ENCODE data around the gene SMIM32.

Gene SMIM32

DNA sequence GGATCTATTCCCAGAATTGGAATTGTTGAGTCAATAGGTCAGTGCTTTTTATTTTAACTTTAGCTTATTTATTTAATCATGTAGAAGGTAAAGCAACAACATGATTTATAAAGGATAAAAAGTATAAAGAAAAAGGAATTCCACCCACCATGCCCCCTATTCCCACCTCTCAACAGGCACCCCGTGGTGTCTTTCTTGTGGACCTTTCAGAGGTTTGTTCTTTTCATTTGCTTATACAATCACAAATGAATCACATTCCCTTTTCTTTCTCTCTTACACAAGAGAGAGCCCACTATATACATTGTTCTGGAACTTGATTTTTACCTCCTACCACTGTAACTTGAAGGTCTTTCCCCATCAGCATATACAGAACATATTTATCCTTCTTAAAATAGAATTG lies 37.2 kb upstream of the SMIM32 start:
- no peak overlapping the region for H3K9ac ChIP-seq (ENCODE audit: low read length)
- no peaks in the 10 kb centered on the region for H3K4me1 ChIP-seq (ENCODE audit: low read length)
- no peaks in the 10 kb centered on the region for H3K36me3 ChIP-seq (replicated peaks; ENCODE audit: insufficient read depth, low read length)
- no peaks in the 10 kb centered on the region for H3K9me3 ChIP-seq (replicated peaks; ENCODE audit: insufficient read depth, low read length)
- no peaks in the 10 kb centered on the region for H3K9me2 ChIP-seq (replicated peaks; ENCODE audit: insufficient read depth, low read length)
- H3K27ac ChIP-seq (ENCODE audit: low read length): no peak overlapping the region
- H3F3A ChIP-seq (ENCODE audit: insufficient read depth, low read length): no peaks in the 10 kb centered on the region
- H3K27me3 ChIP-seq (replicated peaks; ENCODE audit: insufficient read depth, low read length): no peaks in the 10 kb centered on the region
- TF ChIP-seq EZH2 (optimal IDR thresholded peaks at IDR 0.05; ENCODE audit: low read depth, low read length) (no peak), EZH2phosphoT487 (IDR thresholded peaks at IDR 0.05; ENCODE audit: low read length) (no peak)
- TF ChIP-seq, protein P1, sequence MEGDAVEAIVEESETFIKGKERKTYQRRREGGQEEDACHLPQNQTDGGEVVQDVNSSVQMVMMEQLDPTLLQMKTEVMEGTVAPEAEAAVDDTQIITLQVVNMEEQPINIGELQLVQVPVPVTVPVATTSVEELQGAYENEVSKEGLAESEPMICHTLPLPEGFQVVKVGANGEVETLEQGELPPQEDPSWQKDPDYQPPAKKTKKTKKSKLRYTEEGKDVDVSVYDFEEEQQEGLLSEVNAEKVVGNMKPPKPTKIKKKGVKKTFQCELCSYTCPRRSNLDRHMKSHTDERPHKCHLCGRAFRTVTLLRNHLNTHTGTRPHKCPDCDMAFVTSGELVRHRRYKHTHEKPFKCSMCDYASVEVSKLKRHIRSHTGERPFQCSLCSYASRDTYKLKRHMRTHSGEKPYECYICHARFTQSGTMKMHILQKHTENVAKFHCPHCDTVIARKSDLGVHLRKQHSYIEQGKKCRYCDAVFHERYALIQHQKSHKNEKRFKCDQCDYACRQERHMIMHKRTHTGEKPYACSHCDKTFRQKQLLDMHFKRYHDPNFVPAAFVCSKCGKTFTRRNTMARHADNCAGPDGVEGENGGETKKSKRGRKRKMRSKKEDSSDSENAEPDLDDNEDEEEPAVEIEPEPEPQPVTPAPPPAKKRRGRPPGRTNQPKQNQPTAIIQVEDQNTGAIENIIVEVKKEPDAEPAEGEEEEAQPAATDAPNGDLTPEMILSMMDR (IDR thresholded peaks at IDR 0.05; ENCODE audit: low read length): no peak
- no peak overlapping the region for H2AFZ ChIP-seq (ENCODE audit: low read length)
- no peak for DNase-seq
- H3K4me3 ChIP-seq (ENCODE audit: low read length): no peak overlapping the region
- H3K4me2 ChIP-seq (ENCODE audit: low read depth, low read length): no peak overlapping the region
- H4K20me1 ChIP-seq (ENCODE audit: insufficient read depth, low read length): no peaks in the 10 kb centered on the region
- H3K79me2 ChIP-seq (ENCODE audit: low read length): no peaks in the 10 kb centered on the region

DNA sequence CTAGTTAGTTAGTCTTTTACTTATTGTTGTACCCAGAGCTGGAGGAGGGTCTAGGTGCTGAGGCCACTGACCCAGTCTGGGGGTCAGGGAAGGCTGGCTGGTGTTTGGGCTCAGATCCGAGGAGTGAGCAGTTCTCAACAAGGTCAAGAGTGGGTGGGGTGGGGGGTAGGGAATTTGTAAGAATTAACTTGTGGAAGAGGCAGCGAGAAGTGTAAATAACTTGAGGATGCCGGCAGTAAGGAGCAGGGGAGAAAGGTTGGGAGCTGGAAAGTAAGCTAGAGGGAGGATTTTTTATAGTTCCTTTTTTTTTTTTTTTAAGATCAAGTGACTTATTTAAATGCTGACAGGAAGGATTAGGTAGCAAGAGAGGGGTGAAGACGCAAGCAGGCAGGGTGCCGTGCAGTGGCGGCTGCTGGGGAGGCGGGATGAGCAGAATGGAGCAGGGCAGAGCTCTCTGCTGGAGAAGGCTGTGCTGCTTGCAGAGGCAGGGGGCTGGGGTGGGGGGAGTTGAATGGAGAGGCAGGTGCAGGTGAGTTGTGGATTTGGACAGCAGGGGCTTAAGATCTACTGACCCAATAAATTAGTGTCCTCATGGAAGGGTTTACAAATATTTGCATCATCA lies 35.3 kb upstream of the SMIM32 start:
- TF ChIP-seq, protein P1 (IDR thresholded peaks at IDR 0.05; ENCODE audit: low read length): no peak
- no peak for TF ChIP-seq EZH2 (optimal IDR thresholded peaks at IDR 0.05; ENCODE audit: low read depth, low read length)
- no peak for TF ChIP-seq EZH2phosphoT487 (IDR thresholded peaks at IDR 0.05; ENCODE audit: low read length)
- H3K27ac ChIP-seq (ENCODE audit: low read length): no peak overlapping the region
- no peaks in the 10 kb centered on the region for H3K9me2 ChIP-seq (replicated peaks; ENCODE audit: insufficient read depth, low read length)
- no peaks in the 10 kb centered on the region for H4K20me1 ChIP-seq (ENCODE audit: insufficient read depth, low read length)
- no peaks in the 10 kb centered on the region for H3K9me3 ChIP-seq (replicated peaks; ENCODE audit: insufficient read depth, low read length)
- no peaks in the 10 kb centered on the region for H3K36me3 ChIP-seq (replicated peaks; ENCODE audit: insufficient read depth, low read length)
- H3K4me2 ChIP-seq (ENCODE audit: low read depth, low read length): no peak overlapping the region
- H3K4me1 ChIP-seq (ENCODE audit: low read length): no peaks in the 10 kb centered on the region
- H3F3A ChIP-seq (ENCODE audit: insufficient read depth, low read length): no peaks in the 10 kb centered on the region
- no peak overlapping the region for H2AFZ ChIP-seq (ENCODE audit: low read length)
- H3K9ac ChIP-seq (ENCODE audit: low read length): no peak overlapping the region
- H3K4me3 ChIP-seq (ENCODE audit: low read length): no peak overlapping the region
- no peaks in the 10 kb centered on the region for H3K27me3 ChIP-seq (replicated peaks; ENCODE audit: insufficient read depth, low read length)
- no peak for DNase-seq
- H3K79me2 ChIP-seq (ENCODE audit: low read length): no peaks in the 10 kb centered on the region

DNA sequence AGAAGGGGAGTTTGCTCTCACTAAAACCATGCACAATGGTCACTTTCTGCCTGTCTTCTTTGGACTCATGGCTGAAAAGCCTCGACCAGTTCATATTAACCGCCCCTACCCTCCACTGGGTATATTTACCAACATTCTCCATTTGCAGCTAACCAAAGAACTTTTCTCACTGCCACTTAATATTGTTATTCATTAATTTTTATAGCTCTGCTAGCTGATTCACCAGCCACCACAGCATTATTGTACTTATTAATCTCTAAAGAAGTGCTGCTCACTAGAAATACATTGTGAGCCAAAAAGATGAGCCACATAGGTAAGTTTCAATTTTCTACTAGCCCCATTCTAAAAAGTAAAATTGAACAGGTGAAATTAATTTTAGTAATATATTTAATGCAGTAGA lies 33.4 kb upstream of the SMIM32 start:
- Histone ChIP-seq H3K9me2 (replicated peaks; ENCODE audit: insufficient read depth, low read length) (no peaks in the 10 kb centered on the region), H3K4me2 (ENCODE audit: low read depth, low read length) (no peak overlapping the region), H4K20me1 (ENCODE audit: insufficient read depth, low read length) (no peaks in the 10 kb centered on the region), H3K27me3 (replicated peaks; ENCODE audit: insufficient read depth, low read length) (no peaks in the 10 kb centered on the region), H3K36me3 (replicated peaks; ENCODE audit: insufficient read depth, low read length) (no peaks in the 10 kb centered on the region), H3F3A (ENCODE audit: insufficient read depth, low read length) (no peaks in the 10 kb centered on the region), H3K4me1 (ENCODE audit: low read length) (no peaks in the 10 kb centered on the region), H3K9ac (ENCODE audit: low read length) (no peak overlapping the region), H3K27ac (ENCODE audit: low read length) (no peak overlapping the region), H2AFZ (ENCODE audit: low read length) (no peak overlapping the region), H3K4me3 (ENCODE audit: low read length) (no peak overlapping the region), H3K79me2 (ENCODE audit: low read length) (no peaks in the 10 kb centered on the region), H3K9me3 (replicated peaks; ENCODE audit: insufficient read depth, low read length) (no peaks in the 10 kb centered on the region)
- TF ChIP-seq, protein P1 (IDR thresholded peaks at IDR 0.05; ENCODE audit: low read length): no peak
- DNase-seq: no peak
